ENCODE data around the gene HOXC10. TPM values are rescaled to one million over a fixed set of nuclear protein-coding genes. Genes with fewer than 3 reads are reported as not detected.

HOXC10 gene
- polyA plus RNA-seq, 1 donor (not counting 4 experiments of a cell fraction or from before 2014, with no cell fraction given) = 14.1 TPM

- no peaks in the 10 kb centered on the region for H4K20me1 ChIP-seq (ENCODE audit: control insufficient read depth, extremely low read depth, insufficient read depth, low read length)
- dilution Hi-C loops (cut with MboI; ENCODE audit: extremely low pct_ligation_motif_present, low sequenced_read_pairs) = no loop called here
- no peak overlapping the region for H2AFZ ChIP-seq (ENCODE audit: control insufficient read depth, low read length)
- peaks cover 33% of the 10 kb centered on the region for H3K4me1 ChIP-seq (ENCODE audit: control insufficient read depth, extremely low read depth, insufficient read depth, low read length)
- TF ChIP-seq EZH2 (IDR thresholded peaks at IDR 0.05; ENCODE audit: low read length) (no peak), CTCF (optimal IDR thresholded peaks at IDR 0.05 in 1 of 3, IDR thresholded peaks at IDR 0.05 in 1 of 3, conservative IDR thresholded peaks at IDR 0.05 in 1 of 3; ENCODE audit: extremely low read depth in 1 of 3, insufficient read depth in 2 of 3, low read length in 3 of 3) (no peak)
- no peak for DNase-seq (ENCODE audit: low read depth, low spot score)
- no peak for FAIRE-seq
- H3K4me2 ChIP-seq (ENCODE audit: control insufficient read depth, extremely low read depth, insufficient read depth, low read depth, low read length) = peak overlapping the region; percentile 94
- H3K36me3 ChIP-seq (ENCODE audit: control insufficient read depth in 2 of 2, extremely low read depth in 1 of 2, insufficient read depth in 2 of 2, low read length in 2 of 2) = peaks cover 0 to 2% of the 10 kb centered on the region in 2 experiments
- no peak overlapping the region for H3K27ac ChIP-seq (ENCODE audit: control insufficient read depth, insufficient read depth, low read length)
- H3K79me2 ChIP-seq (ENCODE audit: control insufficient read depth, insufficient read depth, low read length) = peaks cover 82% of the 10 kb centered on the region
- H3K9me3 ChIP-seq (ENCODE audit: control insufficient read depth, low read depth, low read length) = no peaks in the 10 kb centered on the region
- H3K27me3 ChIP-seq (ENCODE audit: control insufficient read depth, extremely low read depth, insufficient read depth, low read length) = no peaks in the 10 kb centered on the region
- peak overlapping the region in 2 of 3 experiments; percentile 73 to 91 for H3K4me3 ChIP-seq (ENCODE audit: control insufficient read depth in 2 of 3, extremely low read depth in 1 of 3, insufficient read depth in 2 of 3, low read depth in 1 of 3, low read length in 3 of 3)
- no peaks in the 10 kb centered on the region for H3K9me1 ChIP-seq (ENCODE audit: control insufficient read depth, extremely low read depth, insufficient read depth, low read length)
- no peak overlapping the region for H3K9ac ChIP-seq (ENCODE audit: control insufficient read depth, extremely low read depth, insufficient read depth, low read length)
These were observed 2.9 kb downstream of the HOXC10 start for GRCh38 chr12:53987787-53988230.

- Histone ChIP-seq H3K4me3 (ENCODE audit: control insufficient read depth in 2 of 3, extremely low read depth in 1 of 3, insufficient read depth in 2 of 3, low read depth in 1 of 3, low read length in 3 of 3) (peak overlapping the region in 2 of 3 experiments; percentile 26 to 39), H3K9ac (ENCODE audit: control insufficient read depth, extremely low read depth, insufficient read depth, low read length) (peak overlapping the region; percentile 6), H3K4me1 (ENCODE audit: control insufficient read depth, extremely low read depth, insufficient read depth, low read length) (peaks cover 35% of the 10 kb centered on the region), H3K36me3 (ENCODE audit: control insufficient read depth in 2 of 2, extremely low read depth in 1 of 2, insufficient read depth in 2 of 2, low read length in 2 of 2) (peaks cover 0 to 2% of the 10 kb centered on the region in 2 experiments), H3K27me3 (ENCODE audit: control insufficient read depth, extremely low read depth, insufficient read depth, low read length) (no peaks in the 10 kb centered on the region), H2AFZ (ENCODE audit: control insufficient read depth, low read length) (no peak overlapping the region), H3K27ac (ENCODE audit: control insufficient read depth, insufficient read depth, low read length) (no peak overlapping the region), H3K9me1 (ENCODE audit: control insufficient read depth, extremely low read depth, insufficient read depth, low read length) (no peaks in the 10 kb centered on the region), H3K9me3 (ENCODE audit: control insufficient read depth, low read depth, low read length) (no peaks in the 10 kb centered on the region), H4K20me1 (ENCODE audit: control insufficient read depth, extremely low read depth, insufficient read depth, low read length) (no peaks in the 10 kb centered on the region), H3K79me2 (ENCODE audit: control insufficient read depth, insufficient read depth, low read length) (peaks cover 85% of the 10 kb centered on the region), H3K4me2 (ENCODE audit: control insufficient read depth, extremely low read depth, insufficient read depth, low read depth, low read length) (peak overlapping the region; percentile 68)
- dilution Hi-C loops (cut with MboI; ENCODE audit: extremely low pct_ligation_motif_present, low sequenced_read_pairs) = no loop called here
- DNase-seq (ENCODE audit: low read depth, low spot score) (no peak), FAIRE-seq (no peak)
- TF ChIP-seq CTCF (optimal IDR thresholded peaks at IDR 0.05 in 1 of 3, IDR thresholded peaks at IDR 0.05 in 1 of 3, conservative IDR thresholded peaks at IDR 0.05 in 1 of 3; ENCODE audit: extremely low read depth in 1 of 3, insufficient read depth in 2 of 3, low read length in 3 of 3) (no peak), EZH2 (IDR thresholded peaks at IDR 0.05; ENCODE audit: low read length) (no peak)
These were observed 3.7 kb downstream of the HOXC10 start for GRCh38 chr12:53988541-53989226.

Measured in keratinocyte (primary cell).